Breast epithelium (tissue), 4 donors: ENCODE data around the gene TFCP2L1. TPM values are rescaled to one million over a fixed set of nuclear protein-coding genes. Genes with fewer than 3 reads are reported as not detected.

Source experiments
- DNase-seq, 2 donors: peaks; one replicate each; pipeline ENCODE4 v3.0.0-alpha.2; 2019; ENCODE audit warnings: low spot score in 2 of 2
- H3K27ac ChIP-seq, 2 donors: fragments of 200-600 bp; sonication (generic) in 1 of 2; one replicate each; pipeline ENCODE4 v1.5.1; 2016 to 2019; ENCODE audit warnings: mild to moderate bottlenecking in 1 of 2
- H3K27me3 ChIP-seq, 2 donors: fragments of 200-600 bp; sonication (generic) in 1 of 2; one replicate each; pipeline versions ENCODE4 v1.5.1 to v1.6.0; 2017 to 2019; ENCODE audit warnings: control low read depth in 1 of 2, mild to moderate bottlenecking in 1 of 2
- H3K36me3 ChIP-seq: fragments of 200-600 bp; one replicate; pipeline ENCODE4 v1.5.1; 2019
- H3K4me1 ChIP-seq, 2 donors: fragments of 200-600 bp; sonication (generic); one replicate each; pipeline ENCODE4 v1.5.1; 2016 to 2019; ENCODE audit warnings: control low read depth in 1 of 2
- H3K4me3 ChIP-seq, 3 donors: fragments of 200-600 bp; sonication (generic); 1 replicate in 2 of 3; 2 replicates in 1 of 3; pipeline ENCODE4 v1.5.1; 2016 to 2019; ENCODE audit warnings: mild to moderate bottlenecking in 3 of 3, moderate library complexity in 2 of 3
- H3K9me3 ChIP-seq, 2 donors: fragments of 200-600 bp; sonication (generic) in 1 of 2; one replicate each; pipeline ENCODE4 v1.5.1; 2016 to 2019; ENCODE audit warnings: control low read depth in 1 of 2
- POLR2A ChIP-seq: fragments of 450-650 bp; IDR thresholded peaks from one replicate; pipeline ENCODE4 v1.6.1; 2016; ENCODE audit warnings: antibody characterized with exemption, mild to moderate bottlenecking, moderate library complexity
- POLR2AphosphoS5 ChIP-seq, 3 donors: sonication (generic); formaldehyde crosslinking; IDR thresholded peaks; one replicate each; pipeline ENCODE4 v1.6.1; 2017; ENCODE audit warnings: antibody characterized with exemption in 3 of 3
- intact Hi-C: fragments of 100-400 bp; cut with DNase I; formaldehyde crosslinking; loops from one replicate; pipeline ENCODE4 v1.15.1; 2023; ENCODE audit warnings: low total_unique reads
- total RNA-seq, 3 donors: library from RNA; depleted of rRNA; stranded (reverse); fragments of >200 nt; gene quantifications; one replicate each; pipeline ENCODE4 v1.1.0, GENCODE V29; 2016
- TF ChIP-seq, protein P1 (sequence below), 3 donors: fragments of 450-650 bp; IDR thresholded peaks; one replicate each; pipeline ENCODE4 v1.5.1; 2016 to 2017; ENCODE audit warnings: antibody characterized with exemption in 3 of 3, mild to moderate bottlenecking in 3 of 3, moderate library complexity in 3 of 3

The TFCP2L1 gene
- total RNA-seq, 3 donors from 2014 or later: 7.5 to 90.3 (median 8.3) TPM

DNA sequence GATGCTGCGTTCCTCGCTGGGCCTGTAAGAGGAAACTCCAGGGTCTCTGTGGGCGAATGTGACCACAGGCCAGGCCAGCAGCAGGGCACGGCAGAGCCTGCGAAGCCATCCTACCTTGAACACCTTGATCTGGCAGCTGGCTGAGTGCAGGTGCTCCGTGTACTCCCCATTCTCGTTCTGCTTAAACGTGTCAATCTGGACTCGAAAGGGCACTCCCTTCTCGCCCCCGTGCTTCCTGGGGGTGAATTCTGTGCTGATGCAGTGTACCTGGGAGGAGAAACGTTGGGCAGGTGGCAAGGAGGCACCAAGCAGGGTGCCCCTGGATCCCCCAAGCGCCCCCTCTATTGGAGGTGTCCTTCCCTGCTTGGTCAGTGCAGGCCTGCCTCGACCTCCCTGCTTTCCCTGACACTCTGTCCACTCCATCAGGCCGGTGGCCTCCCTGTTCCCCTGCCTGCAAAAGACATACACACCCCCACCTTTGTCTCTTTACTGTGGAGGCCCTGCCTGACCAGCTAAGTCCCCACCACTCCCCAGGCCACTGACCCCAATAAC, 38.2 kb downstream of the TFCP2L1 start:
- TF ChIP-seq POLR2A: no peak
- TF ChIP-seq POLR2AphosphoS5 (IDR thresholded peaks at IDR 0.05): no peak
- TF ChIP-seq, protein P1, sequence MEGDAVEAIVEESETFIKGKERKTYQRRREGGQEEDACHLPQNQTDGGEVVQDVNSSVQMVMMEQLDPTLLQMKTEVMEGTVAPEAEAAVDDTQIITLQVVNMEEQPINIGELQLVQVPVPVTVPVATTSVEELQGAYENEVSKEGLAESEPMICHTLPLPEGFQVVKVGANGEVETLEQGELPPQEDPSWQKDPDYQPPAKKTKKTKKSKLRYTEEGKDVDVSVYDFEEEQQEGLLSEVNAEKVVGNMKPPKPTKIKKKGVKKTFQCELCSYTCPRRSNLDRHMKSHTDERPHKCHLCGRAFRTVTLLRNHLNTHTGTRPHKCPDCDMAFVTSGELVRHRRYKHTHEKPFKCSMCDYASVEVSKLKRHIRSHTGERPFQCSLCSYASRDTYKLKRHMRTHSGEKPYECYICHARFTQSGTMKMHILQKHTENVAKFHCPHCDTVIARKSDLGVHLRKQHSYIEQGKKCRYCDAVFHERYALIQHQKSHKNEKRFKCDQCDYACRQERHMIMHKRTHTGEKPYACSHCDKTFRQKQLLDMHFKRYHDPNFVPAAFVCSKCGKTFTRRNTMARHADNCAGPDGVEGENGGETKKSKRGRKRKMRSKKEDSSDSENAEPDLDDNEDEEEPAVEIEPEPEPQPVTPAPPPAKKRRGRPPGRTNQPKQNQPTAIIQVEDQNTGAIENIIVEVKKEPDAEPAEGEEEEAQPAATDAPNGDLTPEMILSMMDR (IDR thresholded peaks at IDR 0.05): no peak
- Histone ChIP-seq H3K27me3 (no peaks in the 10 kb centered on the region), H3K9me3 (no peaks in the 10 kb centered on the region), H3K4me3 (no peak overlapping the region), H3K4me1 (no peaks in the 10 kb centered on the region), H3K36me3 (no peaks in the 10 kb centered on the region), H3K27ac (no peak overlapping the region)
- intact Hi-C loops: no loop called here
- no peak for DNase-seq

DNA sequence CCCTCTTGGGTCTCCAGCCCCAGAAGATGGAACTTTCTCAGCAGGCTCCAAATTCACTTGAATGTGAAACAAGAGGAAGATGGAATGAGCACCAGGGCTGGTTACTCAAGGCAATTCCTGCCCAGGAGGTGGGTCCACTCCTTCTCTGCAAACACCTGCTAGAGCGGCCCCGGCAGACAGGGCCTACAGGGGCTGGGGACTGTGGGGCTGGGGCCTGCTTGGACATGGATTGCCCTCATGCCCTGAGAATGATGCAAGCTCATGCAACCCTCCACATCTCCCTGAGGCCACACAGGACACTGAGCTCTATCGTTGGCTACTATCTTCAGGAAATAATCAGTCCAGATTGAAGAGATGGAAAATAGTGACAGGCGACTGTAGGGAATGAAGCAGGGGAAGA, 39.1 kb downstream of the TFCP2L1 start:
- Histone ChIP-seq H3K4me1 (no peaks in the 10 kb centered on the region), H3K36me3 (no peaks in the 10 kb centered on the region), H3K9me3 (no peaks in the 10 kb centered on the region), H3K27me3 (no peaks in the 10 kb centered on the region), H3K4me3 (no peak overlapping the region), H3K27ac (no peak overlapping the region)
- no peak for TF ChIP-seq POLR2A
- TF ChIP-seq POLR2AphosphoS5 (IDR thresholded peaks at IDR 0.05): no peak
- TF ChIP-seq, protein P1 (IDR thresholded peaks at IDR 0.05): no peak
- intact Hi-C loops: no loop called here
- no peak for DNase-seq

DNA sequence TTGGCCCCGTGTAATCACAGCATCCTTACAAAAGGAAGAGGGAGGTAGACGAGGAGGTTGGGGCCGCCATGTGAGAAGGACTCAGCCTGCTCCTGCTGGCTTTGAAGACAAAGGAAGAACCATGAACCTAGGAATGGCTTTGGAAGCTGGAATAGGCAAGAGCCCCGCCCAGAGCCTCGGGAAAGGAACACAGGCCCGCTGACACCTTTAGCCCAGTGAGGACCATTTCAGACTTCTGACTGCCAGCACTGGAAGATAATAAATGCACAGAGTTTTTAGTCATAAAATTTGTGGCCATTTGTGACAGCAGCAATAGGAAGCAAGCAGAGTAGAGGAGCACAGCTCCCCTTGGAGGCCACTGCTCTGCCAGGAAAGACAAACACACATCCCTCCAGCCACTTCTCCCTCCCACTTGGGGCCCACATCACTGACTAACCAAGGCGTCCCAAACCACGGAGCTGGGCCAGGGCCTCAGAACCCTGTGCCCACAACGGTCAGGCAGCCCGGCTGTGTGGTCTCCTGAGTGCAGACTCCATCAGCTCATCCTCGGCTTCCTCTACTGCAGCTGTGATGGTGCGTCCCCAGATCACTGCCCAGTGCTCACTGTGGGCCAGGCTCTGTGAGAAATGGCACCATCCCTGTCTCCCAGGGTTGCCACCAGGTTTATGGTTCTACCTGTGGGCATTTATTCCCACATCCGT, 39.7 kb downstream of the TFCP2L1 start:
- no peaks in the 10 kb centered on the region for H3K9me3 ChIP-seq
- H3K4me3 ChIP-seq: no peak overlapping the region
- no peak overlapping the region for H3K27ac ChIP-seq
- H3K36me3 ChIP-seq: no peaks in the 10 kb centered on the region
- TF ChIP-seq POLR2AphosphoS5 (IDR thresholded peaks at IDR 0.05) (peak in 1 of 3 donors; percentile 44), POLR2A (no peak)
- TF ChIP-seq, protein P1 (IDR thresholded peaks at IDR 0.05): no peak
- H3K4me1 ChIP-seq: no peaks in the 10 kb centered on the region
- no peak for DNase-seq
- intact Hi-C loops: no loop called here
- no peaks in the 10 kb centered on the region for H3K27me3 ChIP-seq

DNA sequence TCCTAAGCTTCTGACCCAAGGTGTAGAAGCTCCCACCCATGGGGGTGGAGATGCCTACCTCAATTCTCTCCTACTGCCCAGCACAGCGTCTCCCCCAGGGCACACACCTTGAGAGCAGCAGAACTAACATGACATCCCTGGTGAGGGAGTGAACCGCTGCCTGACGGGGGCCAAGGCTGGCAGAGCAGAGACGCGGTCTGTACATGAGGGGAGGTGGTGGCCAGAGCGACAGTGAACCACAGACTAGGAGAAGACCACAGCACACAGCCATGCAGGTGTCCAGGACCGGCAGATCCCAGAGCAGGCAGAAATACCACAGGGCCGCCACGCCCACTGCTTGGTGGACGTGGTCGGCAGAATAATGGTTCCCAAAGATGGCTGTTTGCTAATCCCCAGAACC, 40.4 kb downstream of the TFCP2L1 start:
- H3K27me3 ChIP-seq: no peaks in the 10 kb centered on the region
- TF ChIP-seq POLR2AphosphoS5 (IDR thresholded peaks at IDR 0.05) (no peak), POLR2A (no peak)
- TF ChIP-seq, protein P1 (IDR thresholded peaks at IDR 0.05): no peak
- no peak for DNase-seq
- H3K36me3 ChIP-seq: no peaks in the 10 kb centered on the region
- intact Hi-C loops: no loop called here
- H3K4me1 ChIP-seq: no peaks in the 10 kb centered on the region
- no peaks in the 10 kb centered on the region for H3K9me3 ChIP-seq
- H3K27ac ChIP-seq: no peak overlapping the region
- H3K4me3 ChIP-seq: no peak overlapping the region

DNA sequence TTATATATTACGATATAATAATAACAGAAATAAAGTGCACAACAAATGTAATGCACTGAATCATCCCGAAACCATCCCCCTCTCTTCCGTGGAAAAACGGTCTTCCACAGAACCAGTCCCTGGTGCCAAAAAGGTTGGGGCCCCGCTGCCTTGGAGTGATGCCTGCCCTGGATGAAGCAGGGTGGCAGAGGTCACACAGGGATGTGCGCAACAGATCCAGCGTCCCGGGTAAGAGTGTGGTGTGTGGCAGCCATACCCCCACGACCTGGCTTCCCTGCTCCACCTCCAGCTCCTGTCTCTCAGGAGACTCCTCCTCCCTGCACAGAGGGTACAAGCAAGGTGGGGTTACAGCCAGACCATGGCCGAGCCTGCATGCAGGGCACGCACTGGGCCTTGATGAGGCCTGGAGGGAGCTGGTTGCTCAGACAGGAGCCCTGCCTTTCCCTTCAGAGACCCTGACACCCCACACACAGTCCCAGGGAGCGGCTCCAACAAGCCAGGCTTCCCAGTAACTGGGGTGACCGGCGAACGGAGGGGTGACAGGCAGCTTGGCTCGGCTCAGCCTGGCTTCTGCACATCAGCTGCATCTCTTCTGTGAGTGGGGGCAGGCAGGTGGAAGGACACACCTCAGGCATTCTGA, 41.1 kb downstream of the TFCP2L1 start:
- Histone ChIP-seq H3K36me3 (no peaks in the 10 kb centered on the region), H3K27me3 (no peaks in the 10 kb centered on the region), H3K4me1 (no peaks in the 10 kb centered on the region), H3K27ac (no peak overlapping the region), H3K4me3 (no peak overlapping the region), H3K9me3 (no peaks in the 10 kb centered on the region)
- intact Hi-C loops: no loop called here
- DNase-seq: no peak
- TF ChIP-seq, protein P1 (IDR thresholded peaks at IDR 0.05): no peak
- TF ChIP-seq POLR2A (no peak), POLR2AphosphoS5 (IDR thresholded peaks at IDR 0.05) (no peak)
